Effector memory CD4-positive, alpha-beta T cell (primary cell): ENCODE results near the gene OSBPL1A.
"Not testable (repeated sequence)": the region's sequence is repeated elsewhere in the genome, so short reads cannot be mapped to it uniquely, and the experiment has no call there.

Experiments
- DNase-seq, 3 donors: peaks; one replicate each; pipeline ENCODE4 v3.0.0-alpha.2; 2020
- H3K27ac ChIP-seq: 2 replicates; pipeline ENCODE4 v1.7.0; 2013; ENCODE audit warnings: mild to moderate bottlenecking, low read length, moderate library complexity; ENCODE audit not compliant: insufficient read depth, poor library complexity, severe bottlenecking
- H3K27me3 ChIP-seq: replicated peaks from 2 replicates; pipeline ENCODE4 v1.7.0; 2013; ENCODE audit warnings: mild to moderate bottlenecking, low read length; ENCODE audit not compliant: insufficient read depth, control insufficient read depth, poor library complexity, severe bottlenecking
- H3K36me3 ChIP-seq: 2 replicates; pipeline ENCODE4 v1.7.0; 2013; ENCODE audit warnings: mild to moderate bottlenecking, low read length, moderate library complexity; ENCODE audit not compliant: control insufficient read depth, insufficient read depth
- H3K4me1 ChIP-seq: 2 replicates; pipeline ENCODE4 v1.7.0; 2013; ENCODE audit warnings: low read length, mild to moderate bottlenecking; ENCODE audit not compliant: control insufficient read depth, insufficient read depth, poor library complexity, severe bottlenecking
- H3K4me3 ChIP-seq: 2 replicates; pipeline ENCODE4 v1.7.0; 2013; ENCODE audit warnings: low read length, low read depth, mild to moderate bottlenecking; ENCODE audit not compliant: insufficient read depth, poor library complexity, severe bottlenecking
- H3K9me3 ChIP-seq: 2 replicates; pipeline ENCODE4 v1.7.0; 2013; ENCODE audit warnings: mild to moderate bottlenecking, low read length, moderate library complexity; ENCODE audit not compliant: control insufficient read depth

Gene OSBPL1A

DNA sequence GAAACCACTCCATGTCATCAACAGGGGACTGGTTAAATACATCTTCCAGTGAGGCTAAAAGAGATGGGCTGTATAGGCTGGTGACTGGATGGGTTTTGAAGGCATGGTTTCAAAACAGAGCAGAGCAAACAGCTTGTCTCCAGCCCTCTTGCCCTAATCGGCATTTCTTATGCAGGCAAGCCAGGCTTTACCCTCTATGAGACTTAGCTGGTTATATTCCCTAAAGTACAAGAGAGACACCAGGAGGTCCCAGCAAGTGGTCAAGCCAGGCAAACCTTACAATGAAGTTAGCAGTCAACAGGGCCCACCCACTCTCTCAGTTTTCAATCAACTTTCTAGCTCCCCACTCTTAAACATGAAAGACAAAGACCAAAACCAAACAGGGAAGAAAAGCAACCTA lies 19.0 kb downstream of the OSBPL1A start:
- Histone ChIP-seq H3K27me3 (no peaks in the 10 kb centered on the region), H3K4me1 (no peaks in the 10 kb centered on the region), H3K4me3 (no peak overlapping the region), H3K27ac (no peak overlapping the region), H3K9me3 (no peaks in the 10 kb centered on the region), H3K36me3 (no peaks in the 10 kb centered on the region)
- DNase-seq: no peak

DNA sequence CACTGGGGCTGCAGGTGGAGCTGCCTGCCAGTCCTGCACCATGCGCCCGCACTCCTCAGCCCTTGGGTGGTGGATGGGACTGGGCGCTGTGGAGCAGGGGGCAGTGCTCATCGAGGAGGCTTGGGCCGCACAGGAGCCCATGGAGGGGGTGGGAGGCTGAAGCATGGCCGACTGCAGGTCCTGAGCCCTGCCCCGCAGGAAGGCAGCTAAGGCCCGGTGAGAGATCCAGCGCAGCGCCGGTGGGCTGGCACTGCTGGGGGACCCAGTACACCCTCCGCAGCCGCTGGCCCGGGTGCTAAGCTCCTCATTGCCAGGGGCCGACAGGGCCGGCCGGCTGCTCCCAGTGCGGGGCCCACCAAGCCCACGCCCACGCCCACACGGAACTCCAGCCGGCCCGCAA lies 21.1 kb downstream of the OSBPL1A start:
- H3K4me1 ChIP-seq, H3K9me3 ChIP-seq, H3K4me3 ChIP-seq, DNase-seq, H3K27ac ChIP-seq, H3K36me3 ChIP-seq, H3K27me3 ChIP-seq: not testable (repeated sequence)

DNA sequence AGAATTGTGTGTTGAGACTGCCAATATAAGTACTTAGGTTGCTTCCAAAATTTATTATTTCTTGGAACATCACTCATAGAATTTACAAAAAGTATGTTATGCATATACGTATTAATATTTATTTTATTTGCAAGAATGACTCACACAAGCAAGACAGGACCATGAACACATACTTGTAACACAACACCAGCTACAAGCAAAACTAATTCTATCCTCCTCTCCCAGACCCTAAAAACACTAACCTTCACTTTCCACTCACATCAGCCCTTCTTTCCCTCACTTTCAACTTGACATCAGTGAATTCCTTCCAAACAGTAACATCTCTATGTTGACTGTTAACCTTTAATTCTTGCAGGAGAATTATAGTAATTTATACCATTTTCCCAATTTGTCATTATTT lies 24.3 kb downstream of the OSBPL1A start:
- no peaks in the 10 kb centered on the region for H3K9me3 ChIP-seq
- no peak for DNase-seq
- H3K4me3 ChIP-seq: no peak overlapping the region
- no peaks in the 10 kb centered on the region for H3K36me3 ChIP-seq
- no peaks in the 10 kb centered on the region for H3K27me3 ChIP-seq
- peaks cover 4% of the 10 kb centered on the region for H3K4me1 ChIP-seq
- no peak overlapping the region for H3K27ac ChIP-seq

DNA sequence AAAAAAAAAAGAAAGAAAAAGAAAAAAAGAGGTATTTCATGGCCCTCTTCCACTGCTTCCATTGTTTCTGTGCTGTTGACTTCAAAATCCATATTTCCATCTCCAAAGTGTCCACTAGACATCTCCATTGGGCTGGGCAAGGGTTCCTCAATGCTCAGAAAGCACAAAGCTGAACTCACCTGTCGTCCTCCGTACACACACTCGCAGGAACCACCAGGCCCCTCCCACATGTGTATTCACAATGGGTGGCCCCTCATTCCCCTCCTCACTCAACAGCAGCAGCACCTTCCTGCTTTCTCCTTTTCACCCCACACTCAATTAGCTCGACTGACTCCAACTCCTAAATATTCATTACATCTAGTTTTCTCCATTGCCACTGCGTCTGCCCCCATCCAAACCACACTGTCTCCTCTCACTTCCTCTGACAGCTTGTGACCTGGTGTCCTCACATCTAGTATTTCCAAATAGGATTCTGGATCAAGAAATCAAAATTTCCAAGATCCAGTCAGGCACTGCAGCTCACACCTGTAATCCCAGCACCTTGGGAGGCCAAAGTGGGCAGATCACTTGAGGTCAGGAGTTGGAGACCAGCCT lies 25.2 kb downstream of the OSBPL1A start:
- no peak for DNase-seq
- H3K4me3 ChIP-seq: no peak overlapping the region
- H3K27ac ChIP-seq: no peak overlapping the region
- H3K36me3 ChIP-seq: no peaks in the 10 kb centered on the region
- H3K4me1 ChIP-seq: peaks cover 7% of the 10 kb centered on the region
- no peaks in the 10 kb centered on the region for H3K27me3 ChIP-seq
- H3K9me3 ChIP-seq: no peaks in the 10 kb centered on the region

DNA sequence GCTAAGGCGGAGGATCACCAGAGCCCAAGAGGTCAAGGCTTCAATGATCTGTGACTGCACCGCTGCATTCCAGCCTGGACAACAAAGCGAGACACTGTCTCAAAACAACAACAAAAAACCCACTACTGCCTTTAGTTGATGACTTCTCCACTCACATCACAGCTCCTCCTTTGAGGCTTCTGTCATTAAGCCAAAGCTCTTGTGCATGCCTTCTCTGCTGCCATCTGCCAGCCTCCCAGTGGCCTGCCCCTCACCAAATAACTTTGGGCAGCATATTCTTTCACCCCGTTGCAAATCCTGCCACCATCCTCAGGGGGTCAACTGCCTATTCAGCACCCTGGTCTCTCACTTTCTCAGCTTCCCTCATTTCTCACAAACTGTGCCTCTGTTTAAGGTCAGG lies 27.5 kb downstream of the OSBPL1A start:
- no peak for DNase-seq

DNA sequence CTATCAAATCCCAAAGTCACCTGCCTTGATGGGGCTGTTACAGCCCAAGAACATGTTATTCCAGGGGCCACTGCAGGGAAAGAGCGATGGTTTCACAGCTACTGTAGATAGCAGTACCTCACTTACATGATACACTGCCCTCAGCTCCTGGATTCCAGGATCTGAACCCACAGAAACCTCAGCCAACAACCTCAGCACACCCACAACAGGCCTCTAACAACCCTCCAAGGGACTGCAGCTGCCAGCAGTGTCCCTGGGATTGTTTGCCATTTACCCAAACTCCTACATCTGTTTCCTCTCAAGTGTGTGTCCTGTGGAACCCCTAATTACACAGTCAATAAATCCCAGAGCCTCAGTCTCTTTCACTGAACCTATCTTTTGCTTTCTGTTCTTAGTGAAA lies 28.2 kb downstream of the OSBPL1A start:
- Histone ChIP-seq H3K4me3 (no peak overlapping the region), H3K27me3 (no peaks in the 10 kb centered on the region), H3K9me3 (no peaks in the 10 kb centered on the region), H3K4me1 (peaks cover 7% of the 10 kb centered on the region), H3K36me3 (no peaks in the 10 kb centered on the region), H3K27ac (no peak overlapping the region)
- no peak for DNase-seq

More for the DNA sequence above, 27.5 kb downstream of the OSBPL1A start:
- Histone ChIP-seq H3K27me3 (no peaks in the 10 kb centered on the region), H3K4me3 (no peak overlapping the region), H3K4me1 (peaks cover 7% of the 10 kb centered on the region), H3K9me3 (no peaks in the 10 kb centered on the region), H3K27ac (no peak overlapping the region), H3K36me3 (no peaks in the 10 kb centered on the region)

DNA sequence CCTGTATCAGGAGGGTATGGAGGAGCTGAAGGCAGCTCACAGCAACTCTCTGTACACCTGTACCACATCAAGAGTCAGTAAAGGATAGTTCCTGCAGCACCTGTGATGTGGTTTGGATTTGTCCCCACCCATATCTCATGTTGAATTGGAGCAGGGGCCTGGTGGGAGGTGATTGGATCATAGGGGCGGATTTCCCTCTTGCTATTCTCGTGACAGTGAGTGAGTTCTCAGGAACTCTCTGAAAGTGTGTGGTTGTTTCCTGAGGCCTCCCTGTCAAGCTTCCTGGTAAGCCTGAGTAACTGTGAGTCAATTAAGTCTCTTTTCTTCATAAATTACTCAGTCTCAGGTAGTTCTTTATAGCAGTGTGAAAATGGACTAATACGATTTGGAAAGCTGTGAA lies 28.9 kb downstream of the OSBPL1A start:
- Histone ChIP-seq H3K27me3 (no peaks in the 10 kb centered on the region), H3K36me3 (no peaks in the 10 kb centered on the region), H3K4me3 (no peak overlapping the region), H3K4me1 (peaks cover 7% of the 10 kb centered on the region), H3K9me3 (no peaks in the 10 kb centered on the region), H3K27ac (no peak overlapping the region)
- no peak for DNase-seq

DNA sequence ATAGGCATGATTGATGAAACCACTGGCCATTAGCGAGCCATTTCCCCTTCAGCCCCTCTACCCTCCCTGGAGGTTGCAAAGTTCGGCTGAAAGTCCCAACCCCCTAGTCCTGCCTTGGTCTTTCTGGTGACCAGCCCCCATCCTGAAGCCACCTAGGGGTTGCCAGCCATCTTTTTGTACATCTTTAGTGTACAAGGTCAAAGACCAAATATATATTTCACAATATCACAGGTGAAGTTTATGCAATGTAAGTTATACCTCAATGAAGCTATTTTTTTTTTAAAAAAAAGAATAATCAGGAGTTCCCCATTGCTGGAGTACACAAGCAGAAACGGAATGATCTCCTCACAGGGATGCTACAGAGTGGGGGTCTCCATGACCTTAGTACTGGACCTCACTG lies 31.3 kb downstream of the OSBPL1A start:
- Histone ChIP-seq H3K4me1 (peaks cover 7% of the 10 kb centered on the region), H3K36me3 (no peaks in the 10 kb centered on the region), H3K27ac (no peak overlapping the region), H3K9me3 (no peaks in the 10 kb centered on the region), H3K27me3 (no peaks in the 10 kb centered on the region), H3K4me3 (no peak overlapping the region)
- no peak for DNase-seq

DNA sequence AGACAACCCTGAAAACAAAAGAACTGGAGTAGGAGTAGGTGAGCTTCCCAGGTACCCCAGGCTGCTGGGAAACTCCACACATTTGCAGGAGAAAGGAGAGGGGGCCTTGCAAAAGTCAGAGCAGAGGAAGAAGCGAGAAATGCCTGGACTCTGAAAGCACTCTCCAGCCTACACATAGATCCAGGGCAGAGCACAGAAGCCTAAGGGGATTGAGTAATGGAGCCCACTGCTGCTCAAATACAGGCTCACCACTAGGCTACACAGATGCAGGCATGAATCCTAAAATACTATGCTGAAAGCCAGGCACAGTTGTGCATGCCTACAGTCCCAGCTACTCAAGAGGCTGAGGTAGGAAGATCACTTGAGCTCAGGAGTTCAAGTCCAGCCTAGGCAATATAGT lies 33.4 kb downstream of the OSBPL1A start:
- Histone ChIP-seq H3K4me1 (peaks cover 7% of the 10 kb centered on the region), H3K27me3 (no peaks in the 10 kb centered on the region), H3K9me3 (no peaks in the 10 kb centered on the region), H3K36me3 (no peaks in the 10 kb centered on the region), H3K27ac (no peak overlapping the region), H3K4me3 (no peak overlapping the region)
- no peak for DNase-seq

DNA sequence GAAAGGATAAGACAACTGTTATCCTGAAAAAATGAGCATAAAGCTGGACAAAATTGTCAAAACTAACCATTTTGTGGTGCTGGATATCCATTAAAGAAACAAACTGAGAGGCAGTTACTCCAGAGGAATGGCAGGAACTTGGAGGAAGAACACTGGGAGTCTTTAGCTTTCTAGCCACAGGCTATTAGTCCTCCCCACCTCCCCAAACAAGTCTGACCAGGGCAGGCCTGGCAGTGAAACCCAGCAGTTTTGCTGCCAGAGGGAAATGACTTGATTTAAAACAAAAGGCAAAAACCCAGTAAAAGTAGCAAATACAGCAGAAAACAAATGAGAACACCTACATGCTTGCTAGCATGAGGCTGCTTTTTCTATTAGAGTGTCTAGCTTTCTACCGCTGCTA lies 34.9 kb downstream of the OSBPL1A start:
- Histone ChIP-seq H3K36me3 (no peaks in the 10 kb centered on the region), H3K27me3 (no peaks in the 10 kb centered on the region), H3K27ac (no peak overlapping the region), H3K4me1 (no peaks in the 10 kb centered on the region), H3K9me3 (no peaks in the 10 kb centered on the region), H3K4me3 (no peak overlapping the region)
- DNase-seq: no peak
